ENCODE measurements around the gene MSL2.

GRCh38 chr3:136106101-136106500 lies 90.0 kb downstream of the MSL2 start:
- TF ChIP-seq CTCF (IDR thresholded peaks at IDR 0.05) (no peak), POLR2A (IDR thresholded peaks at IDR 0.05) (no peak)

All from prostate gland (tissue), 2 donors.